ENCODE results near the gene FBXL19. TPM values are rescaled to one million over a fixed set of nuclear protein-coding genes. Genes with fewer than 3 reads are reported as not detected.
"Not testable (repeated sequence)": the region's sequence is repeated elsewhere in the genome, so short reads cannot be mapped to it uniquely, and the experiment has no call there.

FBXL19 gene
- total and polyA plus RNA-seq, 2 donors (not counting 1 experiment from before 2014, with no cell fraction given), result 3.1 to 14.5 TPM

GRCh38 chr16:30889721-30890120 is 33.7 kb upstream of the FBXL19 start:
- no peak for TF ChIP-seq EZH2 (IDR thresholded peaks at IDR 0.05; ENCODE audit: low read length, missing control alignments)
- TF ChIP-seq, protein P1, sequence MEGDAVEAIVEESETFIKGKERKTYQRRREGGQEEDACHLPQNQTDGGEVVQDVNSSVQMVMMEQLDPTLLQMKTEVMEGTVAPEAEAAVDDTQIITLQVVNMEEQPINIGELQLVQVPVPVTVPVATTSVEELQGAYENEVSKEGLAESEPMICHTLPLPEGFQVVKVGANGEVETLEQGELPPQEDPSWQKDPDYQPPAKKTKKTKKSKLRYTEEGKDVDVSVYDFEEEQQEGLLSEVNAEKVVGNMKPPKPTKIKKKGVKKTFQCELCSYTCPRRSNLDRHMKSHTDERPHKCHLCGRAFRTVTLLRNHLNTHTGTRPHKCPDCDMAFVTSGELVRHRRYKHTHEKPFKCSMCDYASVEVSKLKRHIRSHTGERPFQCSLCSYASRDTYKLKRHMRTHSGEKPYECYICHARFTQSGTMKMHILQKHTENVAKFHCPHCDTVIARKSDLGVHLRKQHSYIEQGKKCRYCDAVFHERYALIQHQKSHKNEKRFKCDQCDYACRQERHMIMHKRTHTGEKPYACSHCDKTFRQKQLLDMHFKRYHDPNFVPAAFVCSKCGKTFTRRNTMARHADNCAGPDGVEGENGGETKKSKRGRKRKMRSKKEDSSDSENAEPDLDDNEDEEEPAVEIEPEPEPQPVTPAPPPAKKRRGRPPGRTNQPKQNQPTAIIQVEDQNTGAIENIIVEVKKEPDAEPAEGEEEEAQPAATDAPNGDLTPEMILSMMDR (conservative IDR thresholded peaks at IDR 0.05 in 1 of 2, IDR thresholded peaks at IDR 0.05 in 1 of 2; ENCODE audit: low read depth in 1 of 2, low read length in 2 of 2), result no peak
- peaks cover 12% of the 10 kb centered on the region for H3K79me2 ChIP-seq (ENCODE audit: control insufficient read depth, insufficient read depth, low read length)

GRCh38 chr16:30891043-30891823 is 32.1 kb upstream of the FBXL19 start:
- not testable (repeated sequence) for H3K9ac ChIP-seq (ENCODE audit: insufficient read depth, low read length); H3K4me3 ChIP-seq (replicated peaks in 1 of 4; ENCODE audit: control extremely low read depth in 1 of 4, insufficient read depth in 1 of 4, low read depth in 3 of 4, low read length in 4 of 4); H2AFZ ChIP-seq (ENCODE audit: low read length); H3K27ac ChIP-seq (ENCODE audit: insufficient read depth, low read length); H4K20me1 ChIP-seq (ENCODE audit: control insufficient read depth, extremely low read depth, insufficient read depth, low read length); DNase-seq (ENCODE audit: low read depth in 2 of 2); H3K27me3 ChIP-seq (ENCODE audit: control insufficient read depth, insufficient read depth, low read length); H3K9me3 ChIP-seq (ENCODE audit: control insufficient read depth, insufficient read depth, low read depth, low read length); H3K4me2 ChIP-seq (ENCODE audit: extremely low read depth, insufficient read depth, low read length)
- peaks cover 24% of the 10 kb centered on the region for H3K4me1 ChIP-seq (ENCODE audit: control insufficient read depth, extremely low read depth, insufficient read depth, low read length)
- H3K36me3 ChIP-seq (ENCODE audit: control insufficient read depth, insufficient read depth, low read length), result peaks cover 12% of the 10 kb centered on the region
- H3K79me2 ChIP-seq (ENCODE audit: control insufficient read depth, insufficient read depth, low read length), result peaks cover 12% of the 10 kb centered on the region

More at GRCh38 chr16:30889721-30890120, 33.7 kb upstream of the FBXL19 start:
- Histone ChIP-seq H3K4me1 (ENCODE audit: control insufficient read depth, extremely low read depth, insufficient read depth, low read length) (peaks cover 9% of the 10 kb centered on the region), H2AFZ (ENCODE audit: low read length) (no peak overlapping the region), H3K9me3 (ENCODE audit: control insufficient read depth, insufficient read depth, low read depth, low read length) (no peaks in the 10 kb centered on the region), H3K27me3 (ENCODE audit: control insufficient read depth, insufficient read depth, low read length) (no peaks in the 10 kb centered on the region), H3K9ac (ENCODE audit: insufficient read depth, low read length) (no peak overlapping the region), H3K4me2 (ENCODE audit: extremely low read depth, insufficient read depth, low read length) (no peak overlapping the region), H3K4me3 (replicated peaks in 1 of 4; ENCODE audit: control extremely low read depth in 1 of 4, insufficient read depth in 1 of 4, low read depth in 3 of 4, low read length in 4 of 4) (no peak overlapping the region), H3K27ac (ENCODE audit: insufficient read depth, low read length) (no peak overlapping the region), H4K20me1 (ENCODE audit: control insufficient read depth, extremely low read depth, insufficient read depth, low read length) (no peaks in the 10 kb centered on the region), H3K36me3 (ENCODE audit: control insufficient read depth, insufficient read depth, low read length) (peaks cover 12% of the 10 kb centered on the region)
- peak in 1 of 2 donors; percentile 6 for DNase-seq (ENCODE audit: low read depth in 2 of 2)

GRCh38 chr16:30892670-30893416 is 30.5 kb upstream of the FBXL19 start:
- Histone ChIP-seq H3K27ac (ENCODE audit: insufficient read depth, low read length) (no peak overlapping the region), H3K4me3 (replicated peaks in 1 of 4; ENCODE audit: control extremely low read depth in 1 of 4, insufficient read depth in 1 of 4, low read depth in 3 of 4, low read length in 4 of 4) (peak overlapping the region; percentile 77 to 90 (median 85)), H3K9me3 (ENCODE audit: control insufficient read depth, insufficient read depth, low read depth, low read length) (no peaks in the 10 kb centered on the region), H3K4me2 (ENCODE audit: extremely low read depth, insufficient read depth, low read length) (peak overlapping the region; percentile 98), H3K4me1 (ENCODE audit: control insufficient read depth, extremely low read depth, insufficient read depth, low read length) (peaks cover 24% of the 10 kb centered on the region), H3K36me3 (ENCODE audit: control insufficient read depth, insufficient read depth, low read length) (peaks cover 6% of the 10 kb centered on the region), H3K27me3 (ENCODE audit: control insufficient read depth, insufficient read depth, low read length) (no peaks in the 10 kb centered on the region), H3K9ac (ENCODE audit: insufficient read depth, low read length) (peak overlapping the region; percentile 93), H2AFZ (ENCODE audit: low read length) (no peak overlapping the region), H3K79me2 (ENCODE audit: control insufficient read depth, insufficient read depth, low read length) (peaks cover 12% of the 10 kb centered on the region), H4K20me1 (ENCODE audit: control insufficient read depth, extremely low read depth, insufficient read depth, low read length) (no peaks in the 10 kb centered on the region)
- TF ChIP-seq EZH2 (IDR thresholded peaks at IDR 0.05; ENCODE audit: low read length, missing control alignments), result no peak
- TF ChIP-seq, protein P1 (conservative IDR thresholded peaks at IDR 0.05 in 1 of 2, IDR thresholded peaks at IDR 0.05 in 1 of 2; ENCODE audit: low read depth in 1 of 2, low read length in 2 of 2), result no peak
- no peak for DNase-seq (ENCODE audit: low read depth in 2 of 2)

Measured in fibroblast of lung (primary cell).